Colonic mucosa (tissue), 4 donors: ENCODE measurements around the gene CBX2. TPM values are rescaled to one million over a fixed set of nuclear protein-coding genes. Genes with fewer than 3 reads are reported as not detected.
"Not testable (repeated sequence)": the region's sequence is repeated elsewhere in the genome, so short reads cannot be mapped to it uniquely, and the experiment has no call there.

ENCODE experiments used
- DNase-seq: peaks from one replicate; pipeline ENCODE4 v3.0.0-alpha.2; 2020
- H3K27ac ChIP-seq: fragments of 200-600 bp; one replicate; pipeline ENCODE4 v1.8.0; 2021
- H3K27me3 ChIP-seq: fragments of 200-600 bp; one replicate; pipeline ENCODE4 v1.8.0; 2021
- H3K36me3 ChIP-seq: fragments of 200-600 bp; one replicate; pipeline ENCODE4 v1.8.0; 2021
- H3K4me1 ChIP-seq: fragments of 200-600 bp; one replicate; pipeline ENCODE4 v1.8.0; 2021; ENCODE audit warnings: mild to moderate bottlenecking
- H3K4me3 ChIP-seq: fragments of 200-600 bp; one replicate; pipeline ENCODE4 v1.8.0; 2021
- H3K9ac ChIP-seq, 2 donors: one replicate each; pipeline ENCODE4 v1.7.0; 2013; ENCODE audit warnings: control low read depth in 2 of 2, low read depth in 2 of 2, low read length in 2 of 2
- H3K9me3 ChIP-seq: fragments of 200-600 bp; one replicate; pipeline ENCODE4 v1.8.0; 2021
- CTCF ChIP-seq: fragments of 200-600 bp; IDR thresholded peaks from one replicate; pipeline ENCODE4 v1.8.0; 2022; ENCODE audit warnings: antibody characterized with exemption, mild to moderate bottlenecking
- intact Hi-C: fragments of 100-400 bp; cut with DNase I; formaldehyde crosslinking; loops from one replicate; pipeline ENCODE4 v1.14.1; 2022
- total RNA-seq, 2 donors: library from RNA; stranded (reverse); fragmentation: NEBNext Ultra II Directional in 1 of 2; extraction: Animal tissue kit (Norgen Biotek cat#: 25700) in 1 of 2; gene quantifications; one replicate each; pipeline ENCODE4 v1.2.1, GENCODE V29; 2021
- donor health status: healthy.
- donor health status: DM: no; HTN: no; CAD: no.
- donor health status: DM: no; HTN: no; CAD: no.

CBX2 gene
- total RNA-seq, 2 donors from 2014 or later = 2.1 to 4.0 TPM

- no peak for TF ChIP-seq CTCF
- no peak overlapping the region for H3K4me3 ChIP-seq
- H3K4me1 ChIP-seq = no peaks in the 10 kb centered on the region
- no peak overlapping the region for H3K27ac ChIP-seq
- no peaks in the 10 kb centered on the region for H3K36me3 ChIP-seq
- peaks cover 29% of the 10 kb centered on the region for H3K27me3 ChIP-seq
- no peak for DNase-seq
- H3K9me3 ChIP-seq = no peaks in the 10 kb centered on the region
- intact Hi-C loops = no loop called here
- no peak overlapping the region for H3K9ac ChIP-seq
Measured at GRCh38 chr17:79749156-79749815, 28.7 kb upstream of the CBX2 start.

GRCh38 chr17:79749958-79750357, 28.0 kb upstream of the CBX2 start:
- no peaks in the 10 kb centered on the region for H3K36me3 ChIP-seq
- DNase-seq = no peak
- no peak for TF ChIP-seq CTCF
- intact Hi-C loops = no loop called here
- H3K27ac ChIP-seq = no peak overlapping the region
- no peaks in the 10 kb centered on the region for H3K4me1 ChIP-seq
- peaks cover 29% of the 10 kb centered on the region for H3K27me3 ChIP-seq
- H3K9me3 ChIP-seq = no peaks in the 10 kb centered on the region
- no peak overlapping the region for H3K9ac ChIP-seq
- no peak overlapping the region for H3K4me3 ChIP-seq

- no peak overlapping the region for H3K27ac ChIP-seq
- H3K4me3 ChIP-seq = no peak overlapping the region
- no peak overlapping the region for H3K9ac ChIP-seq
- intact Hi-C loops = no loop called here
- H3K27me3 ChIP-seq = peaks cover 29% of the 10 kb centered on the region
- no peak for DNase-seq
- no peaks in the 10 kb centered on the region for H3K4me1 ChIP-seq
- TF ChIP-seq CTCF = no peak
- no peaks in the 10 kb centered on the region for H3K9me3 ChIP-seq
- no peaks in the 10 kb centered on the region for H3K36me3 ChIP-seq
Measured at GRCh38 chr17:79750650-79751545, 27.1 kb upstream of the CBX2 start.

- DNase-seq = no peak
Measured at GRCh38 chr17:79752175-79752574, 25.8 kb upstream of the CBX2 start.

GRCh38 chr17:79754370-79754769, 23.6 kb upstream of the CBX2 start:
- Histone ChIP-seq H3K27me3 (no peaks in the 10 kb centered on the region), H3K9me3 (no peaks in the 10 kb centered on the region), H3K36me3 (no peaks in the 10 kb centered on the region), H3K27ac (no peak overlapping the region), H3K4me1 (no peaks in the 10 kb centered on the region), H3K9ac (no peak overlapping the region), H3K4me3 (no peak overlapping the region)
- intact Hi-C loops = no loop called here
- no peak for TF ChIP-seq CTCF
- no peak for DNase-seq

More at GRCh38 chr17:79752175-79752574, 25.8 kb upstream of the CBX2 start:
- H3K27ac ChIP-seq = no peak overlapping the region
- intact Hi-C loops = no loop called here
- H3K4me1 ChIP-seq = no peaks in the 10 kb centered on the region
- TF ChIP-seq CTCF = no peak
- no peaks in the 10 kb centered on the region for H3K9me3 ChIP-seq
- no peaks in the 10 kb centered on the region for H3K36me3 ChIP-seq
- peaks cover 20% of the 10 kb centered on the region for H3K27me3 ChIP-seq
- H3K9ac ChIP-seq = no peak overlapping the region
- H3K4me3 ChIP-seq = no peak overlapping the region

GRCh38 chr17:79754903-79755302, 23.0 kb upstream of the CBX2 start:
- H3K4me1 ChIP-seq, DNase-seq, H3K36me3 ChIP-seq, H3K9ac ChIP-seq, H3K27me3 ChIP-seq, H3K9me3 ChIP-seq, H3K4me3 ChIP-seq, intact Hi-C loops, H3K27ac ChIP-seq: not testable (repeated sequence)
